Measurements from ENCODE around the gene GSTM4. TPM values are rescaled to one million over a fixed set of nuclear protein-coding genes. Genes with fewer than 3 reads are reported as not detected.

GSTM4 gene
- total and polyA plus RNA-seq, 2 experiments from 2014 or later: 53.5 to 134 TPM

DNA sequence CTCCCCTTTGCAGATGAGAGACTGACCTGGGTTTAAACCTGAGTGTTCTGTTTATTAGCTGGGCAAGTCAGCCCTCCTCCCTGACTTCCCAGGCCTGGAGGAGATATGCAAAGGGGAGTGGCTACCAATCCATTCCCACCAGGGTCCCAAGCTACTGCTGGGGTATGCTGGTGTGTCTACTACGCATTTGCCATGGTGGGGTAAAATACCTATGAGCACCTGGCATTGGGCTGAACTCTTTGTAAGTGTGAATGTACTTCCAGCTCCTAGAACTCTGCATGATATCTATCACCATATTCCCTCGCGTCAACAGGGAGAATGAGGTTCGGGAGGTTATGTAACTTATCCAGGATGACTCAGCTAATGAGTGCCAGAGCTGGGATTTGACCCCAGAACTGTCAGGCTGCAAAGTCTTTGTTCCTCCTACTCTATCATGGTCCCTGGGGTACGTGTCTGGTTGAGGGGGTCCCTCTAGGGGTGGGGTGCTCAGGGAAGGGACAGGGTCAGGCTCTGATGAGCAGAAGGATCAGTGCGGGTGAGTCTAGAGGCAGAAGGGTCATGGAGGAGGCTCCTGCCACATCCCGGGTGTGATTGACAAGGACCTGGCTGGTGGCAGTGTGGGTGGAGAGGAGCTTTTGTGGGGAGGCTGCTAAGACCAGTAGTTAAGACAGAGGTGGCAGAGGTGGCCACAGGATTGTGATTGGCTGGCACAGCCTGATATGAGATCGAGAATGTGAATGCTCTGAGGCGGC lies 19.5 kb upstream of the GSTM4 start:
- Histone ChIP-seq H3K4me1 (ENCODE audit: low read depth) (peaks cover 8% of the 10 kb centered on the region), H3K4me3 (no peak overlapping the region), H3K36me3 (no peaks in the 10 kb centered on the region), H3K9me3 (ENCODE audit: low read depth) (no peaks in the 10 kb centered on the region), H3K27ac (no peak overlapping the region), H3K27me3 (peaks cover 2% of the 10 kb centered on the region)
- TF ChIP-seq, protein P1, sequence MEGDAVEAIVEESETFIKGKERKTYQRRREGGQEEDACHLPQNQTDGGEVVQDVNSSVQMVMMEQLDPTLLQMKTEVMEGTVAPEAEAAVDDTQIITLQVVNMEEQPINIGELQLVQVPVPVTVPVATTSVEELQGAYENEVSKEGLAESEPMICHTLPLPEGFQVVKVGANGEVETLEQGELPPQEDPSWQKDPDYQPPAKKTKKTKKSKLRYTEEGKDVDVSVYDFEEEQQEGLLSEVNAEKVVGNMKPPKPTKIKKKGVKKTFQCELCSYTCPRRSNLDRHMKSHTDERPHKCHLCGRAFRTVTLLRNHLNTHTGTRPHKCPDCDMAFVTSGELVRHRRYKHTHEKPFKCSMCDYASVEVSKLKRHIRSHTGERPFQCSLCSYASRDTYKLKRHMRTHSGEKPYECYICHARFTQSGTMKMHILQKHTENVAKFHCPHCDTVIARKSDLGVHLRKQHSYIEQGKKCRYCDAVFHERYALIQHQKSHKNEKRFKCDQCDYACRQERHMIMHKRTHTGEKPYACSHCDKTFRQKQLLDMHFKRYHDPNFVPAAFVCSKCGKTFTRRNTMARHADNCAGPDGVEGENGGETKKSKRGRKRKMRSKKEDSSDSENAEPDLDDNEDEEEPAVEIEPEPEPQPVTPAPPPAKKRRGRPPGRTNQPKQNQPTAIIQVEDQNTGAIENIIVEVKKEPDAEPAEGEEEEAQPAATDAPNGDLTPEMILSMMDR (IDR thresholded peaks at IDR 0.05; ENCODE audit: low read depth, low read length): no peak
- peak in 1 of 2 donors; percentile 70 for DNase-seq (ENCODE audit: low read depth in 1 of 2, low spot score in 1 of 2)

DNA sequence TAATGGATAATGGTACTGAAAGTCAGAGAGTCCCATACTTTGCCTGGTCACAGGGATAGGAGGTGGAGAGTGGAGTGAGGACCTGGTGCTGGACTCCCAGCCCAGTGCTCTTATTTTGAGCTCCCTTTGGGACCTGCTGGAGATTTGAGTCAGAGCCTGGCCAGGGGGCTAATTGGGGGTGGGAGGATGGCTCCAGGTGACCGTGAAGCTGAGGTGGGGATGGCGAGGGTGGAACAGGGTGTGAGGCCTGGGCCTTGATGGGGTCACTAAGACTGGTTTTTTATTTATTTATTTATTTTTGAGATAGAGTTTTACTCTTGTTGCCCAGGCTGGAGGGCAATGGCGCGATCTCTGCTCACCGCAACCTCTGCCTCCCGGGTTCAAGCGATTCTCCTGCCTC lies 18.5 kb upstream of the GSTM4 start:
- TF ChIP-seq, protein P1 (IDR thresholded peaks at IDR 0.05; ENCODE audit: low read depth, low read length): no peak

DNA sequence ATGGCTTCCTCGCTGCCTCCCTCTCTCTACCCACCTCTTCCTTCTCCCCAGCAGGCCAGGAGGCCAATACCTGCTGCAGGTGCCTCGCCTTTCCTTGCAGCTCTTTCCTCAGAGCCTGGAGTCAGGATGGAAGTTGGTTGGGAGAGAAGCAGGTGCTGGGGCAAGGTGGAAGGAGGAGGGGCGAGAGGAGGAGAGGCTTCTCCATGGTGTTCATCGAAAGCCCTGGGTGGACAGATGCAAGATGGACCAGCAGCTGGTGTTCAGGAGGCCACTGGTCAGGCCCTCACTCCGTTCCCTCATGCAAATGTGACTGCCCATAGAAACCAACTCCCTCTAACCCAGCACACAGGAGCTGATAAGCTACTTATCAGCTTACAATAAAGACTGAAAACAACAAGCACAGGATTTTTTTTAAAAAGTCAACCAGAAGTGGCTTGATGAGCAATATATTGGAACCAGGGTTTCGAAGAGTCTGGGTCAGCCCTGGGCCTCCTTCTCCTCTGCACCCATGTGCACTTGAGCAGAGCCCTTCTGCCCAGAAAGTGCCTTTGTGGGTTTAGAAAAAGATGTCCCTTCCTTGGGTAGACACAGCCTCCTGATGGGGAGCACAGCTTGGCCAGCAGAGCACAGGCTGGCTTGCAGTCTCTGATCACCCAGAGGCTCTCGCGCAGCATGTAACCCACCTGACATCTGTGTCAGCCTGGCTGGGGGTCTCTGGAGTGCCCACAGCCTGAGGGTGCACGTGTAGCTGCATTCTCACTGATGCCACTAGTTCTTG lies 16.6 kb upstream of the GSTM4 start:
- H3K4me1 ChIP-seq (ENCODE audit: low read depth): peaks cover 8% of the 10 kb centered on the region
- peaks cover 7% of the 10 kb centered on the region for H3K27me3 ChIP-seq
- no peak overlapping the region for H3K27ac ChIP-seq
- no peaks in the 10 kb centered on the region for H3K36me3 ChIP-seq
- H3K4me3 ChIP-seq: no peak overlapping the region
- H3K9me3 ChIP-seq (ENCODE audit: low read depth): no peaks in the 10 kb centered on the region
- TF ChIP-seq, protein P1 (IDR thresholded peaks at IDR 0.05; ENCODE audit: low read depth, low read length): no peak
- no peak for DNase-seq (ENCODE audit: low read depth in 1 of 2, low spot score in 1 of 2)

More for the DNA sequence above, 18.5 kb upstream of the GSTM4 start:
- no peaks in the 10 kb centered on the region for H3K9me3 ChIP-seq (ENCODE audit: low read depth)
- peaks cover 7% of the 10 kb centered on the region for H3K27me3 ChIP-seq
- H3K36me3 ChIP-seq: no peaks in the 10 kb centered on the region
- peaks cover 8% of the 10 kb centered on the region for H3K4me1 ChIP-seq (ENCODE audit: low read depth)
- no peak overlapping the region for H3K27ac ChIP-seq
- no peak overlapping the region for H3K4me3 ChIP-seq
- no peak for DNase-seq (ENCODE audit: low read depth in 1 of 2, low spot score in 1 of 2)

DNA sequence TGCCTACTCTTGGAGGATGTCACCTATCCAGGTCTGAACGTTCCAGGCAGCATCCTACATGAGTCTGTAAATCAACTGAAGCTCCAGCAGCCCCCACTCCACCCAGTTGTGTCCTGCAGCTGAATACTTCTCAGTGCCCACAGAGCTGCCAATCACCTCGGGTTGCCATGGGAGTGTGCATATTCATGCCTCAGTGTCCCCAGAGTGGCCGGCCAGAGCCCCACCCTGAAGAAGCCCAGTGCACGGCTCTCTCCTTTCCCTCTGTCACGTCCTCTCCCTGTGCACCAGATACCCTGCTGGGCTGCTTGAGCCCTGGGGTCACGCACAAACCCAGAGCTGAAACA lies 16.1 kb upstream of the GSTM4 start:
- Histone ChIP-seq H3K9me3 (ENCODE audit: low read depth) (no peaks in the 10 kb centered on the region), H3K4me1 (ENCODE audit: low read depth) (peaks cover 8% of the 10 kb centered on the region), H3K4me3 (no peak overlapping the region), H3K36me3 (no peaks in the 10 kb centered on the region), H3K27me3 (peaks cover 7% of the 10 kb centered on the region), H3K27ac (no peak overlapping the region)
- no peak for DNase-seq (ENCODE audit: low read depth in 1 of 2, low spot score in 1 of 2)
- TF ChIP-seq, protein P1 (IDR thresholded peaks at IDR 0.05; ENCODE audit: low read depth, low read length): no peak

DNA sequence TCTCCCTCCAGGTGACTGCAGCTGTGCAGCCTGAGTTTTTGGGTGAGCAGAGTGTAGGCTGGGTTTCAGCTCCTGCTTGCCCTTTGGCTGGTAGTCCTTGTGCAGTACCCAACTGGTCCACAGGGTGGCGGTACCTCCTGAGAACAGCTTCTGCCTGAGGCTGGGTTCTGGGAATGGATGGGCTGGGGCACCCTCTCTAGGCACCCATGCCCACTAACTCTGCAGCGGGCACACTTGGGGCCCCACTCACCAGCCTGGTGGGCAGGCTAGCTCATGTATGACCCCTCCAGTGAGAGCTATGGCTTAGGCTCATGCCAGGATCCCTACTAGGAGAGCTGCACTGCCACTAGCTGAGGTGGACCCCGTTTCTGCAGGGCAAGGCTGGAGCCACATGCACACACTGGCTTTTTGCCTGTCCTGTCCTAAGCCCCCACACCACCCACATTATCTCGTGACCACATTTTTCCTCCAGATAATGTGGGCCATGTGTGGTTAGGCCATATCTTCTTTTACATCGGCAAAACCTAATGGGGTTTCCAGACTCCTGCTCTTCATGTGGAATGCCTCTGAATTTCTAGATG lies 15.5 kb upstream of the GSTM4 start:
- TF ChIP-seq, protein P1 (IDR thresholded peaks at IDR 0.05; ENCODE audit: low read depth, low read length): peak; percentile 93
- H3K9me3 ChIP-seq (ENCODE audit: low read depth): no peaks in the 10 kb centered on the region
- H3K4me1 ChIP-seq (ENCODE audit: low read depth): peaks cover 8% of the 10 kb centered on the region
- H3K27me3 ChIP-seq: peaks cover 7% of the 10 kb centered on the region
- H3K27ac ChIP-seq: no peak overlapping the region
- DNase-seq (ENCODE audit: low read depth in 1 of 2, low spot score in 1 of 2): peak; percentile 77 to 81
- no peaks in the 10 kb centered on the region for H3K36me3 ChIP-seq
- no peak overlapping the region for H3K4me3 ChIP-seq

Data from cardiac muscle cell (in vitro differentiated cells and primary cell).